ENCODE data around the gene SNTB2. TPM values are rescaled to one million over a fixed set of nuclear protein-coding genes. Genes with fewer than 3 reads are reported as not detected.

Gene SNTB2
- total RNA-seq, 2 experiments from 2014 or later = 19.7 to 20.1 TPM

- POLR2A ChIA-PET = interaction anchor here (0.5 to 0.6 kb wide), 3 partner anchors 15 to 178 kb away, joined by 3 read pairs; no protein-coding TSS in a partner anchor
- CTCF ChIA-PET = no interaction called here
These were observed 159.7 kb downstream of the SNTB2 start for GRCh38 chr16:69346683-69347082.

- ChIA-PET POLR2A (interaction anchor here (0.6 kb wide), 1 partner anchor 119 kb away, joined by 3 read pairs; no protein-coding TSS in a partner anchor), CTCF (no interaction called here)
These were observed 161.3 kb downstream of the SNTB2 start for GRCh38 chr16:69348222-69348621.

- ChIA-PET POLR2A (no interaction called here), CTCF (no interaction called here)
These were observed 162.6 kb downstream of the SNTB2 start for GRCh38 chr16:69349536-69349935.

GRCh38 chr16:69350536-69351133 lies 163.7 kb downstream of the SNTB2 start:
- ChIA-PET CTCF (interaction anchor here (0.6 kb wide), 1 partner anchor 167 kb away, joined by 3 read pairs; no protein-coding TSS in a partner anchor), POLR2A (no interaction called here)

GRCh38 chr16:69351309-69352027 lies 164.5 kb downstream of the SNTB2 start, which contains the start of gene TMED6:
Gene TMED6 (minus strand): TSS chr16:69351786. CDS start chr16:69351753, 33 bp downstream.
- ChIA-PET POLR2A (no interaction called here), CTCF (interaction anchor here (0.6 to 1.2 kb wide), 2 partner anchors 13 to 167 kb away, joined by 3 read pairs; no protein-coding TSS in a partner anchor)

Other genes with a start within 250 kb of the SNTB2 start
- gene HAS3, start 81.5 kb upstream of the SNTB2 start, total RNA-seq = under 1 TPM; 0.23 to 0.48 TPM
- 100 to 1,000 TPM; 135 to 141 TPM for gene CHTF8, start 54.6 kb upstream of the SNTB2 start, total RNA-seq
- gene UTP4, start 54.5 kb upstream of the SNTB2 start, total RNA-seq = 100 to 1,000 TPM; 159 to 160 TPM
- gene VPS4A, start 124.2 kb downstream of the SNTB2 start, total RNA-seq = 10 to 100 TPM; 32.6 to 32.7 TPM
- 10 to 100 TPM; 31.5 to 32.3 TPM for gene PDF, start 143.4 kb downstream of the SNTB2 start, total RNA-seq
- gene COG8, start 152.4 kb downstream of the SNTB2 start, total RNA-seq = 10 to 100 TPM; 38.1 to 38.6 TPM
- gene NIP7, start 152.6 kb downstream of the SNTB2 start, total RNA-seq = 10 to 100 TPM; 67.8 to 69.2 TPM
- gene TMED6, start 164.6 kb downstream of the SNTB2 start, total RNA-seq = 1 to 10 TPM in 1 of 2 experiments, under 1 TPM in 1; 0.73 to 1.4 TPM
- gene TERF2, start 198.8 kb downstream of the SNTB2 start, total RNA-seq = 10 to 100 TPM; 52.1 to 54.7 TPM
- gene CYB5B, start 237.5 kb downstream of the SNTB2 start, total RNA-seq = 100 to 1,000 TPM; 168 to 170 TPM

All from activated CD8-positive, alpha-beta memory T cell treated with anti-CD3 and anti-CD28 coated beads for 36 hours (primary cell).